SK-N-MC (cell line): ENCODE measurements around the gene LCP2.

Experiments
- EZH2 ChIP-seq: fragments of 200-600 bp; sonication (generic); IDR thresholded peaks from one replicate; pipeline ENCODE4 v1.6.1; 2017; ENCODE audit warnings: antibody characterized with exemption
- FOXP2 ChIP-seq: optimal IDR thresholded peaks from 2 replicates; pipeline ENCODE3; 2011; ENCODE audit warnings: mild to moderate bottlenecking, moderate library complexity; ENCODE audit not compliant: insufficient read depth; ENCODE audit errors: extremely low read length, control extremely low read depth
- POLR2AphosphoS5 ChIP-seq: IDR thresholded peaks from 2 replicates; pipeline ENCODE4 v1.6.1; 2012; ENCODE audit warnings: mild to moderate bottlenecking, low read depth, low read length, borderline replicate concordance

DNA sequence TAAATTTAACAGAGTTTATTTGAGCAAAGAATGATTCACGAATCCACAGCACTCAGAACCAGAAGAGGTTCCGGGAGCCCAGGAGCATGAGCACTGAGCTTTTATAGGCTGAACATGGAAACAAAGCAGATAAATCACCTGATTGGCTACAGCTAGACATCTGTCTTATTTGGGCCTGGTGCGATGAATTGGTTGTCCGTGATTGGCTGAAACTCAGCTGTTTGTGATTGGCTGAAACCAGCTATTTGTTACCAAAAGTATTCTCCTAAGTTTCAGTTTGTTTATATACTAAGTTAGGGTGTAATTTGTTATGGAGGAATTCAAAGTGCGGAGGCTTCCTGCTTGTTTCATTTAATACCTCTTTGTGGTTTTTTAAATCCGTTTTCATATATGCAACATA is 15.8 kb upstream of the LCP2 start:
- TF ChIP-seq EZH2 (no peak), POLR2AphosphoS5 (no peak), FOXP2 (no peak)
